Liver (tissue), 9 donors: ENCODE results near the gene SPAG4. TPM values are rescaled to one million over a fixed set of nuclear protein-coding genes. Genes with fewer than 3 reads are reported as not detected.

Experiments used
- DNase-seq: peaks from one replicate; pipeline ENCODE4 v3.0.0-alpha.2; 2017; ENCODE audit warnings: low spot score
- H3K27ac ChIP-seq, 2 donors: one replicate each; pipeline ENCODE4 v1.7.0; 2013; ENCODE audit warnings: inconsistent platforms in 2 of 2, low read length in 2 of 2, control low read depth in 1 of 2, low read depth in 1 of 2, mild to moderate bottlenecking in 1 of 2
- H3K27me3 ChIP-seq, 4 donors: one replicate each; pipeline versions ENCODE4 v1.6.1 to v1.7.0; 2013; ENCODE audit warnings: low read length in 3 of 4, inconsistent platforms in 1 of 4, mild to moderate bottlenecking in 1 of 4, moderate library complexity in 1 of 4; ENCODE audit not compliant: control insufficient read depth in 4 of 4, insufficient read depth in 4 of 4
- H3K36me3 ChIP-seq, 4 donors: one replicate each; pipeline versions ENCODE4 v1.6.1 to v1.7.0; 2013; ENCODE audit warnings: low read length in 3 of 4, mild to moderate bottlenecking in 3 of 4, low read depth in 1 of 4, moderate library complexity in 1 of 4; ENCODE audit not compliant: control insufficient read depth in 4 of 4, insufficient read depth in 3 of 4
- H3K4me1 ChIP-seq, 4 donors: one replicate each; pipeline versions ENCODE4 v1.6.1 to v1.7.0; 2013; ENCODE audit warnings: low read length in 3 of 4, mild to moderate bottlenecking in 3 of 4, moderate library complexity in 1 of 4; ENCODE audit not compliant: control insufficient read depth in 4 of 4, insufficient read depth in 4 of 4
- H3K4me3 ChIP-seq, 3 donors: one replicate each; pipeline versions ENCODE4 v1.6.1 to v1.7.0; 2013; ENCODE audit warnings: low read length in 3 of 3, control low read depth in 1 of 3, low read depth in 1 of 3, mild to moderate bottlenecking in 1 of 3
- H3K9ac ChIP-seq, 2 donors: one replicate each; pipeline ENCODE4 v1.7.0; 2013; ENCODE audit warnings: low read length in 2 of 2, mild to moderate bottlenecking in 2 of 2, moderate library complexity in 2 of 2, control low read depth in 1 of 2, low read depth in 1 of 2
- H3K9me3 ChIP-seq, 4 donors: one replicate each; pipeline versions ENCODE4 v1.6.1 to v1.7.0; 2013; ENCODE audit warnings: low read length in 3 of 4; ENCODE audit not compliant: control insufficient read depth in 4 of 4
- EGR1 ChIP-seq, 2 donors: IDR thresholded peaks; 2 replicates each; pipeline ENCODE4 v1.6.1; 2016 to 2018; ENCODE audit warnings: antibody characterized with exemption in 2 of 2, low read depth in 2 of 2
- FOXA1 ChIP-seq: IDR thresholded peaks from 2 replicates; pipeline ENCODE4 v1.6.1; 2016; ENCODE audit warnings: antibody characterized with exemption
- FOXA2 ChIP-seq: IDR thresholded peaks from 2 replicates; pipeline ENCODE4 v1.6.1; 2016; ENCODE audit warnings: antibody characterized with exemption
- GABPA ChIP-seq, 2 donors: IDR thresholded peaks in 1 of 2; conservative IDR thresholded peaks in 1 of 2; 2 replicates each; pipeline ENCODE4 v1.6.1; 2016; ENCODE audit warnings: antibody characterized with exemption in 2 of 2, mild to moderate bottlenecking in 1 of 2, moderate library complexity in 1 of 2
- HNF4A ChIP-seq, 2 donors: conservative IDR thresholded peaks; 2 replicates each; pipeline ENCODE4 v1.6.1; 2016; ENCODE audit warnings: antibody characterized with exemption in 2 of 2, mild to moderate bottlenecking in 2 of 2
- HNF4G ChIP-seq: IDR thresholded peaks from 2 replicates; pipeline ENCODE4 v1.6.1; 2016; ENCODE audit warnings: antibody characterized with exemption
- JUND ChIP-seq, 2 donors: IDR thresholded peaks; 2 replicates each; pipeline ENCODE4 v1.6.1; 2016; ENCODE audit warnings: antibody characterized with exemption in 2 of 2
- NR2F2 ChIP-seq: IDR thresholded peaks from 2 replicates; pipeline ENCODE4 v1.6.1; 2016; ENCODE audit warnings: antibody characterized with exemption
- RAD21 ChIP-seq, 2 donors: IDR thresholded peaks; 2 replicates each; pipeline ENCODE4 v1.6.1; 2016; ENCODE audit warnings: antibody characterized with exemption in 2 of 2, mild to moderate bottlenecking in 2 of 2
- RXRA ChIP-seq, 2 donors: IDR thresholded peaks; 2 replicates each; pipeline ENCODE4 v1.6.1; 2017 to 2018; ENCODE audit warnings: antibody characterized with exemption in 2 of 2, mild to moderate bottlenecking in 1 of 2
- SP1 ChIP-seq: IDR thresholded peaks from 2 replicates; pipeline ENCODE4 v1.6.1; 2018; ENCODE audit warnings: antibody characterized with exemption, mild to moderate bottlenecking
- TAF1 ChIP-seq: conservative IDR thresholded peaks from 2 replicates; pipeline ENCODE4 v1.6.1; 2016; ENCODE audit warnings: antibody characterized with exemption, mild to moderate bottlenecking
- YY1 ChIP-seq: IDR thresholded peaks from 2 replicates; pipeline ENCODE4 v1.6.1; 2016; ENCODE audit warnings: antibody characterized with exemption, mild to moderate bottlenecking
- WGBS: extraction: QIAGEN DNeasy Blood & Tissue Kit; methylation state at CpG from one replicate; pipeline ENCODE4 v1.1.7; 2013; 5-methylcytosine and 5-hydroxymethylcytosine counted together
- polyA plus RNA-seq, 2 donors: library from polyadenylated mRNA; stranded (reverse) in 1 of 2; unstranded in 1 of 2; fragments of 200-250 nt in 1 of 2; fragments of >200 nt in 1 of 2; fragmentation: Nextera tagmentation in 1 of 2; extraction: Ambion mirVana in 1 of 2; gene quantifications; one replicate each; pipeline versions ENCODE4 v1.2.1 to v1.2.3, GENCODE V29; 2013 to 2015
- total RNA-seq, 2 donors: library from RNA; depleted of rRNA; stranded (reverse); fragments of >200 nt; gene quantifications; one replicate each; pipeline ENCODE4 v1.2.3, GENCODE V29; 2014
- TF ChIP-seq, protein P1 (sequence below): IDR thresholded peaks from 2 replicates; pipeline ENCODE4 v1.6.1; 2016; ENCODE audit warnings: antibody characterized with exemption
- TF ChIP-seq, protein P2 (sequence below): IDR thresholded peaks from 2 replicates; pipeline ENCODE4 v1.6.1; 2016; ENCODE audit warnings: antibody characterized with exemption, mild to moderate bottlenecking
- TF ChIP-seq, protein P3 (sequence below): IDR thresholded peaks from 2 replicates; pipeline ENCODE4 v1.6.1; 2016; ENCODE audit warnings: antibody characterized with exemption
- TF ChIP-seq, protein P4 (sequence below): fragments of 150-350 bp; IDR thresholded peaks from 2 replicates; pipeline ENCODE4 v1.5.1; 2017; ENCODE audit warnings: improper control_type of control experiment, low read depth, low read length; ENCODE audit not compliant: missing input control
- TF ChIP-seq, protein P5 (sequence below): IDR thresholded peaks from 2 replicates; pipeline ENCODE4 v1.6.1; 2016; ENCODE audit warnings: antibody characterized with exemption
- donor health status: healthy.
- donor health status: healthy.
- donor health status: healthy.
- donor health status: healthy.
- donor health status: healthy.

Gene SPAG4
- total and polyA plus RNA-seq, 4 donors: 2.1 to 4.6 (median 3.4) TPM

DNA sequence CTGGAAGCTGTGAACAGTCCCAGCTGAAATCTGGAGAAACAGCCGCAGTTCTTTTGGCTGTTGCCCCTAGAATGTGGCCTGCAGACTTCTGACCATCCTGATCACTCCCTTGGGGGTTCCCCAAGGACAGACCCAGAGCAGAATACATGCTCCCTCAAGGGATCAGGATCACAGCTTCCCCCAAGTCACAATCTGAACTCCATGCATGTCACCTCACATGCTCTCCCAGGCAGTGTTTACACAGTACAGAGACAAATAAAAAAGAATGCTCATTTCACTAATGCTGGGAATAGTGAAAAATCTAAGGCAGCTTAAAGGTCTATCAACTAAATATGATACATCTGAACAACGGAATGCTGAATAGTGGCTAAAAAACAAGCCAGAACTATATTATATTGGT is 20.5 kb downstream of the SPAG4 start:
- DNase-seq: no peak
- peaks cover 3 to 10% (median 6%) of the 10 kb centered on the region in 4 donors for H3K36me3 ChIP-seq
- peaks cover 0 to 14% (median 5%) of the 10 kb centered on the region in 4 donors for H3K4me1 ChIP-seq
- H3K9me3 ChIP-seq: no peaks in the 10 kb centered on the region
- H3K27ac ChIP-seq: no peak overlapping the region
- TF ChIP-seq RXRA (IDR thresholded peaks at IDR 0.05) (peak; percentile 28 to 37), JUND (IDR thresholded peaks at IDR 0.05) (no peak), SP1 (no peak), TAF1 (no peak), YY1 (no peak), HNF4A (conservative IDR thresholded peaks at IDR 0.05) (no peak), HNF4G (no peak), FOXA1 (no peak), EGR1 (IDR thresholded peaks at IDR 0.05; ENCODE audit: low read depth in 2 of 2) (no peak), FOXA2 (peak; percentile 23), GABPA (IDR thresholded peaks at IDR 0.05 in 1 of 2, conservative IDR thresholded peaks at IDR 0.05 in 1 of 2) (no peak)
- TF ChIP-seq, protein P1, sequence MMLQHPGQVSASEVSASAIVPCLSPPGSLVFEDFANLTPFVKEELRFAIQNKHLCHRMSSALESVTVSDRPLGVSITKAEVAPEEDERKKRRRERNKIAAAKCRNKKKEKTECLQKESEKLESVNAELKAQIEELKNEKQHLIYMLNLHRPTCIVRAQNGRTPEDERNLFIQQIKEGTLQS: no peak
- TF ChIP-seq, protein P2, sequence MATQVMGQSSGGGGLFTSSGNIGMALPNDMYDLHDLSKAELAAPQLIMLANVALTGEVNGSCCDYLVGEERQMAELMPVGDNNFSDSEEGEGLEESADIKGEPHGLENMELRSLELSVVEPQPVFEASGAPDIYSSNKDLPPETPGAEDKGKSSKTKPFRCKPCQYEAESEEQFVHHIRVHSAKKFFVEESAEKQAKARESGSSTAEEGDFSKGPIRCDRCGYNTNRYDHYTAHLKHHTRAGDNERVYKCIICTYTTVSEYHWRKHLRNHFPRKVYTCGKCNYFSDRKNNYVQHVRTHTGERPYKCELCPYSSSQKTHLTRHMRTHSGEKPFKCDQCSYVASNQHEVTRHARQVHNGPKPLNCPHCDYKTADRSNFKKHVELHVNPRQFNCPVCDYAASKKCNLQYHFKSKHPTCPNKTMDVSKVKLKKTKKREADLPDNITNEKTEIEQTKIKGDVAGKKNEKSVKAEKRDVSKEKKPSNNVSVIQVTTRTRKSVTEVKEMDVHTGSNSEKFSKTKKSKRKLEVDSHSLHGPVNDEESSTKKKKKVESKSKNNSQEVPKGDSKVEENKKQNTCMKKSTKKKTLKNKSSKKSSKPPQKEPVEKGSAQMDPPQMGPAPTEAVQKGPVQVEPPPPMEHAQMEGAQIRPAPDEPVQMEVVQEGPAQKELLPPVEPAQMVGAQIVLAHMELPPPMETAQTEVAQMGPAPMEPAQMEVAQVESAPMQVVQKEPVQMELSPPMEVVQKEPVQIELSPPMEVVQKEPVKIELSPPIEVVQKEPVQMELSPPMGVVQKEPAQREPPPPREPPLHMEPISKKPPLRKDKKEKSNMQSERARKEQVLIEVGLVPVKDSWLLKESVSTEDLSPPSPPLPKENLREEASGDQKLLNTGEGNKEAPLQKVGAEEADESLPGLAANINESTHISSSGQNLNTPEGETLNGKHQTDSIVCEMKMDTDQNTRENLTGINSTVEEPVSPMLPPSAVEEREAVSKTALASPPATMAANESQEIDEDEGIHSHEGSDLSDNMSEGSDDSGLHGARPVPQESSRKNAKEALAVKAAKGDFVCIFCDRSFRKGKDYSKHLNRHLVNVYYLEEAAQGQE: no peak
- TF ChIP-seq, protein P3, sequence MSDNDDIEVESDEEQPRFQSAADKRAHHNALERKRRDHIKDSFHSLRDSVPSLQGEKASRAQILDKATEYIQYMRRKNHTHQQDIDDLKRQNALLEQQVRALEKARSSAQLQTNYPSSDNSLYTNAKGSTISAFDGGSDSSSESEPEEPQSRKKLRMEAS: no peak
- TF ChIP-seq, protein P4, sequence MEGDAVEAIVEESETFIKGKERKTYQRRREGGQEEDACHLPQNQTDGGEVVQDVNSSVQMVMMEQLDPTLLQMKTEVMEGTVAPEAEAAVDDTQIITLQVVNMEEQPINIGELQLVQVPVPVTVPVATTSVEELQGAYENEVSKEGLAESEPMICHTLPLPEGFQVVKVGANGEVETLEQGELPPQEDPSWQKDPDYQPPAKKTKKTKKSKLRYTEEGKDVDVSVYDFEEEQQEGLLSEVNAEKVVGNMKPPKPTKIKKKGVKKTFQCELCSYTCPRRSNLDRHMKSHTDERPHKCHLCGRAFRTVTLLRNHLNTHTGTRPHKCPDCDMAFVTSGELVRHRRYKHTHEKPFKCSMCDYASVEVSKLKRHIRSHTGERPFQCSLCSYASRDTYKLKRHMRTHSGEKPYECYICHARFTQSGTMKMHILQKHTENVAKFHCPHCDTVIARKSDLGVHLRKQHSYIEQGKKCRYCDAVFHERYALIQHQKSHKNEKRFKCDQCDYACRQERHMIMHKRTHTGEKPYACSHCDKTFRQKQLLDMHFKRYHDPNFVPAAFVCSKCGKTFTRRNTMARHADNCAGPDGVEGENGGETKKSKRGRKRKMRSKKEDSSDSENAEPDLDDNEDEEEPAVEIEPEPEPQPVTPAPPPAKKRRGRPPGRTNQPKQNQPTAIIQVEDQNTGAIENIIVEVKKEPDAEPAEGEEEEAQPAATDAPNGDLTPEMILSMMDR: no peak
- 74% methylated on average over 2 of the region's 2 CpGs for WGBS
- no peaks in the 10 kb centered on the region for H3K27me3 ChIP-seq
- no peak overlapping the region for H3K4me3 ChIP-seq
- no peak overlapping the region for H3K9ac ChIP-seq

DNA sequence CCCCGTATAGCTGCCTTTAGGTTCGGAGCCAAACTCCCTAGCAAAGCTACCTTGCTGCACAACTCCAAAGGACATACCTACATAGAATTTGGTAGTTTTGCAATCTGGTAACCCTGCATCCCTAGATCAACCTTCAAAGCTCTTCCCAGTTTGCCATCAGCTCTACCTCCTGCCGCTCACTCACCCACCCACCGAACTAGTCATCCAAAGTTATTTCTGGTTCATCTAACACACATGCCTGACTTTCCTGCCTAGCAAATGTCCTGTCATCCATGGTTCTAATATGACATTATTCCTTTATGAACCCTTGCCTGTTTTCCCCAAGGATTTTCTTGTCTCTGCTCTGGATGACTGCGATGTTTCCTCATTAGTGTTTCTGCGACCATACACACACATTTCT is 21.6 kb downstream of the SPAG4 start:
- no peak overlapping the region for H3K27ac ChIP-seq
- no peaks in the 10 kb centered on the region for H3K27me3 ChIP-seq
- DNase-seq: no peak
- WGBS: 98% methylated on average over 6 of the region's 6 CpGs
- no peaks in the 10 kb centered on the region for H3K9me3 ChIP-seq
- no peak overlapping the region for H3K4me3 ChIP-seq
- H3K36me3 ChIP-seq: peaks cover 0 to 1% (median 0%) of the 10 kb centered on the region in 4 donors
- H3K9ac ChIP-seq: no peak overlapping the region
- peaks cover 0 to 14% (median 5%) of the 10 kb centered on the region in 4 donors for H3K4me1 ChIP-seq
- TF ChIP-seq NR2F2 (no peak), YY1 (no peak), FOXA2 (no peak), RAD21 (IDR thresholded peaks at IDR 0.05) (no peak), HNF4G (no peak), FOXA1 (no peak), JUND (IDR thresholded peaks at IDR 0.05) (no peak), SP1 (no peak), TAF1 (no peak)
- TF ChIP-seq, protein P4: no peak
- TF ChIP-seq, protein P5, sequence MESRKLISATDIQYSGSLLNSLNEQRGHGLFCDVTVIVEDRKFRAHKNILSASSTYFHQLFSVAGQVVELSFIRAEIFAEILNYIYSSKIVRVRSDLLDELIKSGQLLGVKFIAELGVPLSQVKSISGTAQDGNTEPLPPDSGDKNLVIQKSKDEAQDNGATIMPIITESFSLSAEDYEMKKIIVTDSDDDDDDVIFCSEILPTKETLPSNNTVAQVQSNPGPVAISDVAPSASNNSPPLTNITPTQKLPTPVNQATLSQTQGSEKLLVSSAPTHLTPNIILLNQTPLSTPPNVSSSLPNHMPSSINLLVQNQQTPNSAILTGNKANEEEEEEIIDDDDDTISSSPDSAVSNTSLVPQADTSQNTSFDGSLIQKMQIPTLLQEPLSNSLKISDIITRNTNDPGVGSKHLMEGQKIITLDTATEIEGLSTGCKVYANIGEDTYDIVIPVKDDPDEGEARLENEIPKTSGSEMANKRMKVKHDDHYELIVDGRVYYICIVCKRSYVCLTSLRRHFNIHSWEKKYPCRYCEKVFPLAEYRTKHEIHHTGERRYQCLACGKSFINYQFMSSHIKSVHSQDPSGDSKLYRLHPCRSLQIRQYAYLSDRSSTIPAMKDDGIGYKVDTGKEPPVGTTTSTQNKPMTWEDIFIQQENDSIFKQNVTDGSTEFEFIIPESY: no peak
- TF ChIP-seq, protein P1: no peak
- TF ChIP-seq, protein P2: no peak
